B cell (primary cell): ENCODE data around the gene TDRD12.

Source experiments
- EZH2 ChIP-seq: IDR thresholded peaks from 2 replicates; pipeline ENCODE4 v1.6.1; 2012; ENCODE audit warnings: borderline replicate concordance, low read depth, mild to moderate bottlenecking, moderate library complexity, low read length; ENCODE audit not compliant: insufficient read depth, poor library complexity, severe bottlenecking
- TF ChIP-seq, protein P1 (sequence below): fragments of 200-600 bp; IDR thresholded peaks from one replicate; pipeline ENCODE4 v1.8.0; 2022; ENCODE audit warnings: antibody characterized with exemption, mild to moderate bottlenecking

- TF ChIP-seq, protein P1, sequence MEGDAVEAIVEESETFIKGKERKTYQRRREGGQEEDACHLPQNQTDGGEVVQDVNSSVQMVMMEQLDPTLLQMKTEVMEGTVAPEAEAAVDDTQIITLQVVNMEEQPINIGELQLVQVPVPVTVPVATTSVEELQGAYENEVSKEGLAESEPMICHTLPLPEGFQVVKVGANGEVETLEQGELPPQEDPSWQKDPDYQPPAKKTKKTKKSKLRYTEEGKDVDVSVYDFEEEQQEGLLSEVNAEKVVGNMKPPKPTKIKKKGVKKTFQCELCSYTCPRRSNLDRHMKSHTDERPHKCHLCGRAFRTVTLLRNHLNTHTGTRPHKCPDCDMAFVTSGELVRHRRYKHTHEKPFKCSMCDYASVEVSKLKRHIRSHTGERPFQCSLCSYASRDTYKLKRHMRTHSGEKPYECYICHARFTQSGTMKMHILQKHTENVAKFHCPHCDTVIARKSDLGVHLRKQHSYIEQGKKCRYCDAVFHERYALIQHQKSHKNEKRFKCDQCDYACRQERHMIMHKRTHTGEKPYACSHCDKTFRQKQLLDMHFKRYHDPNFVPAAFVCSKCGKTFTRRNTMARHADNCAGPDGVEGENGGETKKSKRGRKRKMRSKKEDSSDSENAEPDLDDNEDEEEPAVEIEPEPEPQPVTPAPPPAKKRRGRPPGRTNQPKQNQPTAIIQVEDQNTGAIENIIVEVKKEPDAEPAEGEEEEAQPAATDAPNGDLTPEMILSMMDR: no peak
- no peak for TF ChIP-seq EZH2
These were observed 29.4 kb downstream of the TDRD12 start for GRCh38 chr19:32748948-32749347.
